ENCODE measurements around the gene ZZZ3.
"Not testable (repeated sequence)": the region's sequence is repeated elsewhere in the genome, so short reads cannot be mapped to it uniquely, and the experiment has no call there.

ZZZ3 gene

GRCh38 chr1:77706321-77706720 lies 23.9 kb upstream of the ZZZ3 start:
- TF ChIP-seq CTCF (IDR thresholded peaks at IDR 0.05; ENCODE audit: unreplicated experiment in 3 of 3) = no peak
- Mint-ChIP-seq H3K27ac (no peak overlapping the region), H3K4me3 (no peak overlapping the region), H3K36me3 (ENCODE audit: low read depth) (peaks cover 41% of the 10 kb centered on the region), H3K4me1 (no peaks in the 10 kb centered on the region), H3K27me3 (ENCODE audit: low read depth) (no peaks in the 10 kb centered on the region), H3K9me3 (no peaks in the 10 kb centered on the region)

DNA sequence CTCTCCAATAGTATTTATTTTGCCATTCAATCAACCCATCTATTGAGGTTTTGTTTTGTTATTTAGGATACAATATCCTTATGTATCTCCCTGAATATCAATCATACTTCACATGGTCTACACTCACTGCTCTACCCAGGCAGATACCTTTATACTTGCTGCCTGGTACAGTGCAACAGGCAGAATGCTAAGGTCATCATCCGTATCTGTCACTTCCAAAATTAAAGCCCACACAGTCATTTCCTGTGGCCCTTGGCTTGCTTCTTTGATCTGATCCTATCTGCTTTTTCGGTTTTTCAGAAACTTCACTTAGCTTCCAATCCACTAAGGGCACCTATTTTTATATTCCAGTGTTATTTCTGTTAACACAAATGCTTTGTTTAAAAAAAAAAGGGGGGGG lies 22.3 kb upstream of the ZZZ3 start:
- TF ChIP-seq CTCF (IDR thresholded peaks at IDR 0.05; ENCODE audit: unreplicated experiment in 3 of 3) = no peak
- no peak overlapping the region for H3K27ac Mint-ChIP-seq
- H3K4me3 Mint-ChIP-seq = no peak overlapping the region
- H3K9me3 Mint-ChIP-seq = no peaks in the 10 kb centered on the region
- no peaks in the 10 kb centered on the region for H3K4me1 Mint-ChIP-seq
- H3K27me3 Mint-ChIP-seq (ENCODE audit: low read depth) = no peaks in the 10 kb centered on the region
- H3K36me3 Mint-ChIP-seq (ENCODE audit: low read depth) = peaks cover 34% of the 10 kb centered on the region

- H3K9me3 Mint-ChIP-seq; H3K4me3 Mint-ChIP-seq; H3K27me3 Mint-ChIP-seq (ENCODE audit: low read depth); H3K27ac Mint-ChIP-seq; H3K4me1 Mint-ChIP-seq: not testable (repeated sequence)
- H3K36me3 Mint-ChIP-seq (ENCODE audit: low read depth) = peaks cover 32% of the 10 kb centered on the region
Measured at GRCh38 chr1:77699673-77700072, 17.2 kb upstream of the ZZZ3 start.

DNA sequence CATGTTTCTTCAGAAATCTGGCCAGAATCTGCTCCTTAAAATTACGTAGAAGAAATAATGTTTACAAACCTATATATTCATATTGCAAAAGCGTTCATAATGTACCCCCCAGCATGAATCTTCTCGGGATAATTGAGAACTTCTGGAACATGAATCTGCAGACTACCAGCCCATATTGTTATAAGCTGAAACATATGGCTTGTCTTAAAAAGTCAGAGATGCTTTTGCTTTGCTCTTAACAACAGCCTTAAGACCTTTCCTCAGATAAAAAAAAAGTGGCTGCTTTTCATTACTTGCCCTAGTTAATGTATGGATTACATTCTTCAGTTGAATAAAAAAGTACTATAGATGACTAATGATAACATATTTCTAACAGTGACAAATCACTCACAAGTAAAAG lies 15.0 kb upstream of the ZZZ3 start:
- no peaks in the 10 kb centered on the region for H3K4me1 Mint-ChIP-seq
- no peaks in the 10 kb centered on the region for H3K27me3 Mint-ChIP-seq (ENCODE audit: low read depth)
- TF ChIP-seq CTCF (IDR thresholded peaks at IDR 0.05; ENCODE audit: unreplicated experiment in 3 of 3) = no peak
- peaks cover 2% of the 10 kb centered on the region for H3K9me3 Mint-ChIP-seq
- H3K27ac Mint-ChIP-seq = no peak overlapping the region
- peaks cover 44% of the 10 kb centered on the region for H3K36me3 Mint-ChIP-seq (ENCODE audit: low read depth)
- no peak overlapping the region for H3K4me3 Mint-ChIP-seq

DNA sequence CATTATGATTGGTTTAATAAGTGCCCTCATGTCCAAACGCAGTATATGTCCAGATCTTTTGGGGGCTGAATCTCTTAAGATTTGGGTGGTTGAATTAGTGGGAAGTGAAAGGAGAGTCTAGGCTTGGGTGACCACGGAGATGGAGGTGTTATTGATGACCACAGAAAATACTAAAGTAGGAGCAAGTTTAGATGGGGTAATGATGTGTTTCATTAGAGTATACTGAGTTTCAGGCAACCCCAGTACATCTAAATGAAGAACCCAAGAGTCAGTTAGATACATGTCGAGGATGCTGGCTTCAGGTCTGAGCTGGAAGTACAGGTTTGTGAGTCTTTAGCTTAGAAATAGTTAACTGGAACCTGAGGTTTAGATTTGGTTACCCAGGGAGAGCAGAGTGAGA lies 6.5 kb upstream of the ZZZ3 start:
- no peak overlapping the region for H3K4me3 Mint-ChIP-seq
- TF ChIP-seq CTCF (IDR thresholded peaks at IDR 0.05; ENCODE audit: unreplicated experiment in 3 of 3) = no peak
- H3K9me3 Mint-ChIP-seq = peaks cover 8% of the 10 kb centered on the region
- H3K36me3 Mint-ChIP-seq (ENCODE audit: low read depth) = peaks cover 28% of the 10 kb centered on the region
- no peaks in the 10 kb centered on the region for H3K27me3 Mint-ChIP-seq (ENCODE audit: low read depth)
- H3K27ac Mint-ChIP-seq = no peak overlapping the region
- peaks cover 23% of the 10 kb centered on the region for H3K4me1 Mint-ChIP-seq

DNA sequence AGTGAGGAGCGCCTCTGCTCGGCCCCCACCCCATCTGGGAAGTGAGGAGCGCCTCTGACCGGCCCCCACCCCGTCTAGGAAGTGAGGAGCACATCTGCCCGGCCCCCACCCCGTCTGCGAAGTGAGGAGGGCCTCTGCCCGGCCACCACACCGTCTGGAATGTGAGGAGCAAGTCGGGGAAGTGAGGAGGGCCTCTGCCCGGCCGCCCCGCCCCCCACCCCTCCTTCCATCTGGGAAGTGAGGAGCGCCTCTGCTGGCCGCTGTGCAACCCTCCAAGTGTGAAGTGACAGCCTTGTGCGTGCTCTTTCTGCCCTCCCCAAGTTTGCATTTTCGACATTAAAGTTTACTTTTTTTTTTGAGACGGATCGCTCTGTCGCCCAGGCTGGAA lies 5.1 kb upstream of the ZZZ3 start:
- H3K27me3 Mint-ChIP-seq (ENCODE audit: low read depth) = no peaks in the 10 kb centered on the region
- peaks cover 21% of the 10 kb centered on the region for H3K36me3 Mint-ChIP-seq (ENCODE audit: low read depth)
- peak in 2 of 3 experiments; percentile 25 to 27 for TF ChIP-seq CTCF (IDR thresholded peaks at IDR 0.05; ENCODE audit: unreplicated experiment in 3 of 3)
- H3K4me3 Mint-ChIP-seq = peak overlapping the region; percentile 41 to 65 (median 51)
- H3K9me3 Mint-ChIP-seq = peaks cover 6% of the 10 kb centered on the region
- H3K4me1 Mint-ChIP-seq = peaks cover 28% of the 10 kb centered on the region
- no peak overlapping the region for H3K27ac Mint-ChIP-seq

All from nephron (organoid).